Lung (tissue), 12 donors: ENCODE measurements around the gene CDK5R2. TPM values are rescaled to one million over a fixed set of nuclear protein-coding genes. Genes with fewer than 3 reads are reported as not detected.

ENCODE experiments used
- ATAC-seq: fragments of 200-7000 bp; cut with Tn5 transposase; one replicate; pipeline ENCODE4 v1.9.1; 2020; ENCODE audit warnings: moderate number of reproducible peaks; ENCODE audit not compliant: insufficient read depth, low FRiP score
- DNase-seq, 3 donors: peaks; one replicate each; pipeline ENCODE4 v3.0.0-alpha.2; 2013 to 2017
- H3K27ac ChIP-seq, 2 donors: one replicate each; pipeline ENCODE4 v1.5.1; 2013; ENCODE audit warnings: mild to moderate bottlenecking in 2 of 2, moderate library complexity in 2 of 2, control low read depth in 1 of 2, inconsistent platforms in 1 of 2, low read depth in 1 of 2, low read length in 1 of 2
- H3K27me3 ChIP-seq, 3 donors: one replicate each; pipeline ENCODE4 v1.5.1; 2013; ENCODE audit warnings: low read length in 2 of 3; ENCODE audit not compliant: control insufficient read depth in 3 of 3, insufficient read depth in 3 of 3
- H3K36me3 ChIP-seq, 4 donors: one replicate each; pipeline ENCODE4 v1.5.1; 2013; ENCODE audit warnings: low read length in 4 of 4, mild to moderate bottlenecking in 1 of 4, moderate library complexity in 1 of 4; ENCODE audit not compliant: control insufficient read depth in 4 of 4, insufficient read depth in 4 of 4
- H3K4me1 ChIP-seq, 5 donors: one replicate each; pipeline ENCODE4 v1.5.1; 2013; ENCODE audit warnings: low read length in 5 of 5, mild to moderate bottlenecking in 2 of 5, moderate library complexity in 1 of 5; ENCODE audit not compliant: control insufficient read depth in 5 of 5, insufficient read depth in 5 of 5
- H3K4me3 ChIP-seq: one replicate; pipeline ENCODE4 v1.5.1; 2013; ENCODE audit warnings: mild to moderate bottlenecking, control low read depth, moderate library complexity
- H3K9ac ChIP-seq, 2 donors: one replicate each; pipeline ENCODE4 v1.5.1; 2013; ENCODE audit warnings: low read length in 2 of 2, control low read depth in 1 of 2; ENCODE audit not compliant: insufficient read depth in 1 of 2
- H3K9me3 ChIP-seq, 4 donors: one replicate each; pipeline ENCODE4 v1.5.1; 2013; ENCODE audit warnings: low read length in 3 of 4, mild to moderate bottlenecking in 1 of 4, moderate library complexity in 1 of 4; ENCODE audit not compliant: control insufficient read depth in 4 of 4, insufficient read depth in 3 of 4
- CTCF ChIP-seq: IDR thresholded peaks from 2 replicates; pipeline ENCODE4 v1.5.1; 2012; ENCODE audit warnings: mild to moderate bottlenecking; ENCODE audit errors: control extremely low read depth, extremely low read depth
- WGBS, 2 donors: extraction: QIAGEN DNeasy Blood & Tissue Kit; methylation state at CpG; one replicate each; pipeline ENCODE4 v1.1.7; 2013; 5-methylcytosine and 5-hydroxymethylcytosine counted together
- polyA plus RNA-seq, 2 donors: library from polyadenylated mRNA; stranded (reverse); fragments of 200-250 nt; gene quantifications; one replicate each; pipeline ENCODE4 v1.2.1, GENCODE V29; 2013
- total RNA-seq, 2 donors: library from RNA; depleted of rRNA in 1 of 2; stranded (reverse); fragments of >200 nt in 1 of 2; gene quantifications; one replicate each; pipeline ENCODE4 v1.2.1, GENCODE V29; 2014 to 2021
- donor health status: control.
- donor health status: control.
- donor health status: Bipolar disorder and iron deficiency.
- donor health status: healthy.
- donor health status: DM: yes; HTN: yes; CAD: no.

CDK5R2 gene
- total and polyA plus RNA-seq, 4 donors: 0.03 to 0.17 (median 0.08) TPM; not detected in 1

GRCh38 chr2:219000569-219000960, 41.1 kb downstream of the CDK5R2 start:
- peak overlapping the region in 1 of 2 donors; percentile 26 for H3K27ac ChIP-seq
- peaks cover 0 to 2% (median 0%) of the 10 kb centered on the region in 4 donors for H3K9me3 ChIP-seq
- no peak overlapping the region for H3K4me3 ChIP-seq
- H3K4me1 ChIP-seq: peaks cover 0 to 17% (median 4%) of the 10 kb centered on the region in 5 donors
- no peak for DNase-seq
- no peaks in the 10 kb centered on the region for H3K36me3 ChIP-seq
- ATAC-seq: no peak
- TF ChIP-seq CTCF: no peak
- WGBS, 2 donors: 10 to 25% methylated on average over 8 of the region's 8 CpGs
- H3K27me3 ChIP-seq: peaks cover 0 to 81% (median 48%) of the 10 kb centered on the region in 3 donors
- H3K9ac ChIP-seq: no peak overlapping the region

- peaks cover 0 to 15% (median 4%) of the 10 kb centered on the region in 5 donors for H3K4me1 ChIP-seq
- no peak overlapping the region for H3K4me3 ChIP-seq
- peak overlapping the region in 1 of 2 donors; percentile 62 for H3K27ac ChIP-seq
- H3K36me3 ChIP-seq: no peaks in the 10 kb centered on the region
- DNase-seq (no peak), ATAC-seq (no peak)
- TF ChIP-seq CTCF: no peak
- peaks cover 0 to 2% (median 0%) of the 10 kb centered on the region in 4 donors for H3K9me3 ChIP-seq
- H3K27me3 ChIP-seq: peaks cover 0 to 76% (median 44%) of the 10 kb centered on the region in 3 donors
- 6 to 8% methylated on average over 22 to 26 of the region's 26 CpGs for WGBS, 2 donors
- no peak overlapping the region for H3K9ac ChIP-seq
These were observed 41.7 kb downstream of the CDK5R2 start for GRCh38 chr2:219001100-219001576.

GRCh38 chr2:219001577-219002394, 42.3 kb downstream of the CDK5R2 start:
- H3K9ac ChIP-seq: no peak overlapping the region
- peak; percentile 57 to 78 (median 77) for DNase-seq
- peak; percentile 73 for ATAC-seq
- H3K36me3 ChIP-seq: no peaks in the 10 kb centered on the region
- no peak for TF ChIP-seq CTCF
- H3K27me3 ChIP-seq: peaks cover 0 to 69% (median 44%) of the 10 kb centered on the region in 3 donors
- peaks cover 0 to 12% (median 4%) of the 10 kb centered on the region in 5 donors for H3K4me1 ChIP-seq
- peak overlapping the region in 1 of 2 donors; percentile 62 for H3K27ac ChIP-seq
- WGBS, 2 donors: 1 to 2% methylated on average over 53 to 70 of the region's 70 CpGs
- peaks cover 0 to 2% (median 0%) of the 10 kb centered on the region in 4 donors for H3K9me3 ChIP-seq
- no peak overlapping the region for H3K4me3 ChIP-seq
